GM12875 (cell line): ENCODE measurements around the gene MVB12B.

Source experiments
- H3K4me3 ChIP-seq: one replicate; pipeline ENCODE4 v1.5.1; 2011; ENCODE audit warnings: low read depth, low read length, control low read depth
- TF ChIP-seq, protein P1 (sequence below): IDR thresholded peaks from 2 replicates; pipeline ENCODE4 v1.5.1; 2011; ENCODE audit warnings: low read depth, mild to moderate bottlenecking, control low read depth, inconsistent platforms, low read length, moderate library complexity, borderline replicate concordance; ENCODE audit not compliant: insufficient read depth

The MVB12B gene

DNA sequence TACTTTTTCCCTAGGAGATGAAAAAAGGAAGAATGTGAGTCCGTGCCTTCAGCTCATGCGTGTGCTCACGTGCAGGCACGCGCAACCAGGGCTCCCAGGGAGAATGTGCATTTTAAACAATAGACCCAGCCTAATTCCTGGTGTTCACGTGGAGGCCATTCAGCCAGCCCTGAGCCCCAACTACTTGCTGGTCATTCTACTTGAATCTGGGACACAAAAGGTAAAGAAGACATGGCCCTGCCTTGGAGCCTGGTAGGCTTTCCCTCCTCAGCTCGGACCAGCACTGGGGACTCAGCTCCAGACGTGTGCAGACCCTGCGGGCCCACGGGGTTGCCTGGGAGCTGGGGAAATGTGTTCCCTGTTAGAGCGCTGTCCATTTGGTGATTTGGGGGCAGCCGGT is 125.5 kb downstream of the MVB12B start:
- TF ChIP-seq, protein P1, sequence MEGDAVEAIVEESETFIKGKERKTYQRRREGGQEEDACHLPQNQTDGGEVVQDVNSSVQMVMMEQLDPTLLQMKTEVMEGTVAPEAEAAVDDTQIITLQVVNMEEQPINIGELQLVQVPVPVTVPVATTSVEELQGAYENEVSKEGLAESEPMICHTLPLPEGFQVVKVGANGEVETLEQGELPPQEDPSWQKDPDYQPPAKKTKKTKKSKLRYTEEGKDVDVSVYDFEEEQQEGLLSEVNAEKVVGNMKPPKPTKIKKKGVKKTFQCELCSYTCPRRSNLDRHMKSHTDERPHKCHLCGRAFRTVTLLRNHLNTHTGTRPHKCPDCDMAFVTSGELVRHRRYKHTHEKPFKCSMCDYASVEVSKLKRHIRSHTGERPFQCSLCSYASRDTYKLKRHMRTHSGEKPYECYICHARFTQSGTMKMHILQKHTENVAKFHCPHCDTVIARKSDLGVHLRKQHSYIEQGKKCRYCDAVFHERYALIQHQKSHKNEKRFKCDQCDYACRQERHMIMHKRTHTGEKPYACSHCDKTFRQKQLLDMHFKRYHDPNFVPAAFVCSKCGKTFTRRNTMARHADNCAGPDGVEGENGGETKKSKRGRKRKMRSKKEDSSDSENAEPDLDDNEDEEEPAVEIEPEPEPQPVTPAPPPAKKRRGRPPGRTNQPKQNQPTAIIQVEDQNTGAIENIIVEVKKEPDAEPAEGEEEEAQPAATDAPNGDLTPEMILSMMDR: no peak
- no peak overlapping the region for H3K4me3 ChIP-seq

DNA sequence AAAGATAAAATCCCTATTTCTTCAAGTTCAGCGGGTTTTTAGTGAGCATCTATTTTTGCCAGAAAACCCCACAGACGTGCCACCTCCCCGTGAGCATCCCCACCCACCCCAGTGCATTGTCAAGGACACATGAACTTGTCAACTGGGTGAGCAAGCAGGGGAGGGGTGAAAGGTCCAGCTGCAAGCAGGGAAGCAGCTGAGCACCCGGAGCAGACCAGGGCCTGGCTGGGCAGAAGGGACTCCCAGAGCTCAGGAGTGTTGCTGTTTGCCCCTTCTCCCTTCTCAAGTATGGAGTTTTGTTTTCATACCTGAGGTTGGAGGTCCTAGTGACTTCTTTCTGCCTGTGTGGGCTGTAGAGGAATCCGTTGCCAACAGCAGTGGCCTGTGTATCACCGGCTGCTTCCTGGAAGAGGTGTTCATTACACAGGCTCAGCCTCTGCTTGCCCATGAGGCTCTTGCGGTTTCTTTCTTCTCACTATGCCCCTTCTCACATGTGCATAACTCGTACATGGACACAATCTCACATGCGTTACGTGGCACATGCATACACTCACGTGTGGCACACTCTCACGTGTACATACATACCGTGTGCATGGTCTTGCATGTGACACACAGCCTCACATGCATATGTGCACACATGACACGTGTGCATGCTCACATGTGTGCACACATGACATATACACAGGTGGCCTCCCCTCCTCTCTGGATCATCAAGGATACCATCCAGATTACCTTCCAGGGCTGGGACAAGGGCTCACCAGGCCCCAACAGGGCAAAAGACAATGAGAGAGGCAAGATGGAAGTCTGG is 126.7 kb downstream of the MVB12B start:
- TF ChIP-seq, protein P1: no peak
- H3K4me3 ChIP-seq: no peak overlapping the region

DNA sequence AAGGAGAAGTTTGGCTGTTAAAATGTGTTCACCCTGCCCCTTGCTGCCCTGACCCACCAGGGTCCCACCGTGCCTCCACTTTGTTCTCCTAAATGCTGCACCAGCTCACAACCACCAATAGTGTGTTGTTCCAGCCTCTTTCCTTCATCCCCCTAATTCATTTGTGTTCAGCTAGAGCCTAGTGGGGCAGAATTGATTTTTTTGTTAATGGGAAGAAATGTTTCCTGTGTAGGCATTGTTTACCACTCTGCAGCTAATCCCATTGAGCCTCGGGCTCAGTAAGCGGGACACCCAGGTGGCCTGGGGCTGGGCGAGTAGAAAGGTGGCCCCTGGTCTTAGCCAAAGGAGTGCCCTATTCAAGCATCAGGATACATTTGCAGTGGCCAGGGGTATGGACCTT is 127.6 kb downstream of the MVB12B start:
- TF ChIP-seq, protein P1: no peak

GRCh38 chr9:126454795-126455194 is 128.2 kb downstream of the MVB12B start:
- no peak overlapping the region for H3K4me3 ChIP-seq
- TF ChIP-seq, protein P1: no peak

More for the DNA sequence above, 127.6 kb downstream of the MVB12B start:
- H3K4me3 ChIP-seq: no peak overlapping the region

DNA sequence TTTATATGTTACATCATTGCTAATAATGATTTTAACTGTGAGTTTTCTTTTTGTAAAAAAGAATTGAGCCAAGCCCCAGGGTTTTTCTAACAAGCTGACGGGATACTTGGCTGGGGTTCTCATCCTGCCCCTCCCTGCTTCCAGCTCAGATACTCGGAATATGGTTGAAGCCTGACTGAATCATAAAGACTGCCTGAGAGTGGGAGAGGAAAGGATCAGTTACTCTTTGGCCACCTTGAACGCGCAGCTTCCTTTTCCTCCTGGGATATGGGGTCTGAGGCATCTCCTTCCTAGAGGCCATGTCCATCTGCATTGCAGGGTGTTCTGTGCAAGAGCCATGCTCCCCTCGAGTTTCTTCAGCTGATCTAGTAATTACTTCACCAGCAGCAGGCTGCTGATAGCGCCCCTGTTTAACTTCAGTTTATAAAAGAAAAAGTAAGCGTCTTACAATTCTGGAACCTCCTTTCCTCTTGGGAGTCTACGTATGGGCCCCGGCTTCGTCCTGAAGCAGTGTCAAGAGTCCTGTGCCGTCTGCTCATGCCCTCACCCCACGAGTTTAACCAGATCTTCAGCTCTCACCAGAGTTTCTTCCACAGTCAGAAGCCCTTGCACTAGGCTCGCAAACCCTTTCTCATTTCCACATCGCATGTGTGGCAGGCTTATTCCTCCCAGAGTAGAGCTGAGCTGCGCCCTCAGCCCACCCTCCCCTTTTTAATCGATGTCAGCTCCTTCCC is 130.0 kb downstream of the MVB12B start:
- TF ChIP-seq, protein P1: no peak
- H3K4me3 ChIP-seq: no peak overlapping the region

- no peak overlapping the region for H3K4me3 ChIP-seq
- TF ChIP-seq, protein P1: no peak
These were observed 130.5 kb downstream of the MVB12B start for GRCh38 chr9:126457175-126457547.
